Fibroblast of villous mesenchyme (primary cell): ENCODE measurements around the gene SDF2. TPM values are rescaled to one million over a fixed set of nuclear protein-coding genes. Genes with fewer than 3 reads are reported as not detected.

Source experiments
- DNase-seq: peaks from one replicate; pipeline ENCODE4 v3.0.0-alpha.2; 2010; ENCODE audit warnings: low read depth
- H3K4me3 ChIP-seq: 2 replicates; pipeline ENCODE4 v1.5.1; 2011; ENCODE audit warnings: low read depth, mild to moderate bottlenecking, low read length
- CTCF ChIP-seq: IDR thresholded peaks from 2 replicates; pipeline ENCODE4 v1.5.1; 2012; ENCODE audit warnings: low read depth, mild to moderate bottlenecking, low read length; ENCODE audit not compliant: insufficient read depth
- total RNA-seq: library from RNA; depleted of rRNA; stranded (reverse); fragments of >200 nt; gene quantifications from 2 replicates; pipeline ENCODE4 v1.2.3, GENCODE V29; 2012

Gene SDF2
- total RNA-seq, 1 donor, result 57.4 TPM

- TF ChIP-seq CTCF, result no peak
- no peak overlapping the region for H3K4me3 ChIP-seq
- no peak for DNase-seq
These were observed 15.5 kb downstream of the SDF2 start for GRCh38 chr17:28646039-28646754.

GRCh38 chr17:28645576-28645939 is 16.1 kb downstream of the SDF2 start:
- DNase-seq, result no peak
- H3K4me3 ChIP-seq, result peak overlapping the region; percentile 78
- TF ChIP-seq CTCF, result no peak

GRCh38 chr17:28644787-28645575 is 16.7 kb downstream of the SDF2 start, which contains the start of gene BLTP2:
TSS of gene BLTP2 (minus strand) at chr17:28645158. CDS start at chr17:28645056, 102 bp downstream.
- DNase-seq, result peak; percentile 93
- H3K4me3 ChIP-seq, result peak within 1 kb of the TSS; percentile 79
- no peak for TF ChIP-seq CTCF

GRCh38 chr17:28643983-28644786 is 17.5 kb downstream of the SDF2 start:
- peak overlapping the region; percentile 79 for H3K4me3 ChIP-seq
- TF ChIP-seq CTCF, result peak; percentile 54
- peak; percentile 50 for DNase-seq

- no peak for TF ChIP-seq CTCF
- DNase-seq, result no peak
- H3K4me3 ChIP-seq, result no peak overlapping the region
These were observed 20.1 kb downstream of the SDF2 start for GRCh38 chr17:28641579-28641978.

GRCh38 chr17:28635506-28635905 is 26.2 kb downstream of the SDF2 start:
- no peak overlapping the region for H3K4me3 ChIP-seq
- no peak for TF ChIP-seq CTCF
- no peak for DNase-seq
